Activated CD4-positive, alpha-beta T cell treated with anti-CD3 and anti-CD28 coated beads, Interleukin-2, amount 10 ng/mL, durations not matched to agents 7 days and 5 days (primary cell): ENCODE results near the gene DNAL4. TPM values are rescaled to one million over a fixed set of nuclear protein-coding genes. Genes with fewer than 3 reads are reported as not detected.

Experiments used
- CTCF ChIA-PET: fragments of 350-600 bp; sonication (Branson Sonifier 250); formaldehyde crosslinking; loops from one replicate; lab custom pipeline; 2021; ENCODE audit warnings: antibody characterized with exemption; lab: Charles Lee
- POLR2A ChIA-PET: fragments of 350-600 bp; sonication (Branson Sonifier 250); formaldehyde crosslinking; loops from one replicate; lab custom pipeline; 2021; ENCODE audit warnings: antibody characterized with exemption; lab: Charles Lee
- DNase-seq: peaks from one replicate; pipeline ENCODE4 v3.0.0-alpha.2; 2020
- H3K27ac Mint-ChIP-seq: one replicate; pipeline ENCODE4 v1.8.0; 2021; ENCODE audit warnings: mild to moderate bottlenecking, moderate library complexity, mixed read lengths
- H3K27me3 Mint-ChIP-seq: one replicate; pipeline ENCODE4 v1.8.0; 2021; ENCODE audit warnings: mixed read lengths
- H3K36me3 Mint-ChIP-seq: one replicate; pipeline ENCODE4 v1.8.0; 2021; ENCODE audit warnings: low read depth, mixed read lengths
- H3K4me1 Mint-ChIP-seq: one replicate; pipeline ENCODE4 v1.8.0; 2021; ENCODE audit warnings: mixed read lengths
- H3K4me3 Mint-ChIP-seq: one replicate; pipeline ENCODE4 v1.8.0; 2021; ENCODE audit warnings: mild to moderate bottlenecking, moderate library complexity, mixed read lengths
- H3K9me3 Mint-ChIP-seq: one replicate; pipeline ENCODE4 v1.8.0; 2021; ENCODE audit warnings: mixed read lengths
- total RNA-seq, 2 experiments: library from RNA; stranded (reverse); gene quantifications; one replicate each; pipeline ENCODE4 v1.2.3, GENCODE V29; 2021

DNAL4 gene
- total RNA-seq, 2 experiments from 2014 or later, result 7.9 to 10.2 TPM

- CTCF ChIA-PET, result interaction anchor here (0.8 to 2.7 kb wide), 6 partner anchors 10 to 37 kb away, joined by 3 to 14 read pairs (median 5); no protein-coding TSS in a partner anchor
- POLR2A ChIA-PET, result no interaction called here
- H3K27ac Mint-ChIP-seq, result peak overlapping the region; percentile 87
- no peaks in the 10 kb centered on the region for H3K27me3 Mint-ChIP-seq
- no peaks in the 10 kb centered on the region for H3K9me3 Mint-ChIP-seq
- peak overlapping the region; percentile 45 for H3K4me3 Mint-ChIP-seq
- H3K4me1 Mint-ChIP-seq, result peaks cover 40% of the 10 kb centered on the region
- no peak for DNase-seq
- peaks cover 61% of the 10 kb centered on the region for H3K36me3 Mint-ChIP-seq
Observed at GRCh38 chr22:38732251-38732815, 61.6 kb downstream of the DNAL4 start.

GRCh38 chr22:38731703-38732161, 62.2 kb downstream of the DNAL4 start:
- ChIA-PET POLR2A (no interaction called here), CTCF (interaction anchor here (0.8 to 2.6 kb wide), 4 partner anchors 15 to 37 kb away, joined by 3 to 10 read pairs (median 4); no protein-coding TSS in a partner anchor)
- H3K27me3 Mint-ChIP-seq, result no peaks in the 10 kb centered on the region
- H3K4me1 Mint-ChIP-seq, result peaks cover 34% of the 10 kb centered on the region
- H3K27ac Mint-ChIP-seq, result peak overlapping the region; percentile 87
- H3K4me3 Mint-ChIP-seq, result peak overlapping the region; percentile 45
- DNase-seq, result peak; percentile 28
- H3K36me3 Mint-ChIP-seq, result peaks cover 62% of the 10 kb centered on the region
- no peaks in the 10 kb centered on the region for H3K9me3 Mint-ChIP-seq

- Mint-ChIP-seq H3K4me1 (peaks cover 25% of the 10 kb centered on the region), H3K36me3 (peaks cover 67% of the 10 kb centered on the region)
- CTCF ChIA-PET, result interaction anchor here (1.4 to 2.4 kb wide), 2 partner anchors 10 to 24 kb away, joined by 3 to 6 read pairs; partner anchors contain the start of gene GTPBP1
Observed at GRCh38 chr22:38730411-38730871, 63.5 kb downstream of the DNAL4 start.

GRCh38 chr22:38729946-38730345, 64.0 kb downstream of the DNAL4 start:
- H3K36me3 Mint-ChIP-seq, result peaks cover 68% of the 10 kb centered on the region
- DNase-seq, result no peak
- CTCF ChIA-PET, result interaction anchor here (1.2 to 2.4 kb wide), 3 partner anchors 10 to 24 kb away, joined by 3 to 6 read pairs (median 4); partner anchors contain the start of gene GTPBP1
- no peak overlapping the region for H3K4me3 Mint-ChIP-seq
- H3K4me1 Mint-ChIP-seq, result peaks cover 23% of the 10 kb centered on the region
- POLR2A ChIA-PET, result no interaction called here
- no peaks in the 10 kb centered on the region for H3K27me3 Mint-ChIP-seq
- no peaks in the 10 kb centered on the region for H3K9me3 Mint-ChIP-seq
- H3K27ac Mint-ChIP-seq, result peak overlapping the region; percentile 63

More at GRCh38 chr22:38730411-38730871, 63.5 kb downstream of the DNAL4 start:
- no peaks in the 10 kb centered on the region for H3K27me3 Mint-ChIP-seq
- no peaks in the 10 kb centered on the region for H3K9me3 Mint-ChIP-seq
- POLR2A ChIA-PET, result interaction anchor here (0.6 kb wide), 1 partner anchor 453 kb away, joined by 3 read pairs; no protein-coding TSS in a partner anchor
- H3K4me3 Mint-ChIP-seq, result no peak overlapping the region
- peak overlapping the region; percentile 65 for H3K27ac Mint-ChIP-seq
- no peak for DNase-seq

DNA sequence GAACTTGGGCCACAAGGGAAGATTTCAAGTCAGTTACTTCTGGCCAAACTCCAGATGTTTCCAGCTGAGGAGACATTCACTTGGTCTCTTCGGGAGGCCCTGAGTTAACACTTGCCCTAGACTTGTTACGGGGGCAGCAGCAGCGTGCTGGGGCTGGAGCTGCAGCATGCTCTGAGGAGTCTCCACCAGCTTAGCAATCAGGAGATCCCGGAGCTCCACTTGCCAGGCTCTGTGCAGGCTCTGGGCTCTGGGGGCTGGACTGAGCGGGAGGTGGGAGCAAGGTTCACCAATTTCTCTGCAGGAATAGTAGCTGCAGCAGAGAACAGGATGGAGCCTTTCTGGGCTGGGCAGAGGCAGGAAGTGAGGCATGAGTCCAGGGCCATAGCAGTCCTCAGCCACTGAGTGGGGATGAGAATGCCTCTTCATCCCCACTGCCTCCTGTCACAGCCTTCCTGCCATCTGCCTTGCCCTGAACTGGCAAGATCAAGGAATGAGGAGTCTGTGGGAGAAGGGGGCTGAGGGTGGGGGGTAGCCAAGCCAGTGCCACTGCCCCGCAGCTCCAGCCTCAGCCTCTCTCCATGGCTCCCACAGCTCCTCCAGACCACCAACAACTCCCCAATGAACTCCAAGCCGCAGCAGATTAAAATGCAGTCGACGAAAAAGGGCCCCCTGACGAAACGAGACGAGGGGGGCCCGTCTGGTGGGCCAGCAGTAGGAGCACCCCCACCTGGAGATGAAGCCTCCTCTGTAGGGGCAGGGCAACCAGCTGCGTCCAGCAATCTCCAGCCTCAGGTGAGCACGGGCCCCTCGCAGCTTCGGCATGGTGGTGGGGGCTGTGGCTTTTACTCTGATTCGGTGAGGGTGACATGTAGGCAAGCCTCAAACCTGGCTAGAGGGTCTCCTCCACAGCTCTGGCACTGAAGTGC, 64.8 kb downstream of the DNAL4 start:
- Mint-ChIP-seq H3K36me3 (peaks cover 69% of the 10 kb centered on the region), H3K4me3 (no peak overlapping the region), H3K27me3 (no peaks in the 10 kb centered on the region), H3K4me1 (peaks cover 15% of the 10 kb centered on the region), H3K27ac (peak overlapping the region; percentile 41), H3K9me3 (no peaks in the 10 kb centered on the region)
- DNase-seq, result no peak
- CTCF ChIA-PET, result interaction anchor here (0.6 to 2.4 kb wide), 4 partner anchors 11 to 324 kb away, joined by 3 to 6 read pairs (median 4); partner anchors contain the start of gene GTPBP1
- POLR2A ChIA-PET, result no interaction called here

Other genes with a start within 250 kb of the DNAL4 start
- 10 to 100 TPM; 12.3 to 12.5 TPM for gene DMC1, start 224.0 kb downstream of the DNAL4 start, total RNA-seq
- under 1 TPM in 1 of 2 experiments, not detected in 1; 0.02 TPM for gene FAM227A, start 137.8 kb downstream of the DNAL4 start, total RNA-seq
- 10 to 100 TPM; 10.2 to 11.0 TPM for gene CBY1, start 137.5 kb downstream of the DNAL4 start, total RNA-seq
- 10 to 100 TPM; 83.0 to 88.9 TPM for gene TOMM22, start 112.2 kb downstream of the DNAL4 start, total RNA-seq
- 10 to 100 TPM; 56.4 to 61.8 TPM for gene JOSD1, start 93.2 kb downstream of the DNAL4 start, total RNA-seq
- gene GTPBP1, start 88.2 kb downstream of the DNAL4 start, total RNA-seq, result 10 to 100 TPM; 68.5 to 77.1 TPM
- 100 to 1,000 TPM; 582 to 702 TPM for gene SUN2, start 38.1 kb downstream of the DNAL4 start, total RNA-seq
- gene NPTXR, start 49.9 kb upstream of the DNAL4 start, total RNA-seq, result 1 to 10 TPM; 1.1 to 1.2 TPM
- gene CBX6, start 78.1 kb upstream of the DNAL4 start, total RNA-seq, result 10 to 100 TPM; 56.0 to 60.5 TPM
- gene APOBEC3A, start 163.5 kb upstream of the DNAL4 start, total RNA-seq, result not detected
- 1 to 10 TPM; 8.7 to 8.8 TPM for gene APOBEC3B, start 188.2 kb upstream of the DNAL4 start, total RNA-seq
- 100 to 1,000 TPM; 111 to 144 TPM for gene APOBEC3C, start 220.1 kb upstream of the DNAL4 start, total RNA-seq
- 10 to 100 TPM; 34.7 to 39.7 TPM for gene APOBEC3D, start 227.0 kb upstream of the DNAL4 start, total RNA-seq
- gene APOBEC3F, start 246.7 kb upstream of the DNAL4 start, total RNA-seq, result 10 to 100 TPM; 27.9 to 33.8 TPM